ENCODE results near the gene ZBTB20.
A peak's percentile ranks its signal among the peaks of the same experiment; 100 is the strongest.

Gene ZBTB20

DNA sequence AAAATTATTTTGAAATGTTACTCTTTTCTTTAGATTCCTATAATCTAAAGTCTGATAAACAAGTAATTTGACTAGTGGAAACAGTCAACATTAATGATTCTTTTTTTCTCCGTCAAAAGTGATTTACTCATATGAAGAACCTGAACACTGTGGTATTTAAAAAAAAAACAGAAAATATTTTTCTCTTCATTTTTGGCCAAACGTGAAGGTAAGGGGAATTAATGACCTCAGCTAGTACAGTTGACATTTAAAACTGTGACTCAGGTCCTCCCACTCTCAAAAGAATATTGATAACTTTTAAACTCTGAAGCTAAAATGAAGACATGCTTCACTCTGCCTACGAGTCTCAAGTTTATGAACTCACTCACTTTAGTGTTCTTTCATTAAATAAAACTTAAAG, 818.7 kb downstream of the ZBTB20 start:
- ATAC-seq: peak; percentile 20
- no peak for DNase-seq

DNA sequence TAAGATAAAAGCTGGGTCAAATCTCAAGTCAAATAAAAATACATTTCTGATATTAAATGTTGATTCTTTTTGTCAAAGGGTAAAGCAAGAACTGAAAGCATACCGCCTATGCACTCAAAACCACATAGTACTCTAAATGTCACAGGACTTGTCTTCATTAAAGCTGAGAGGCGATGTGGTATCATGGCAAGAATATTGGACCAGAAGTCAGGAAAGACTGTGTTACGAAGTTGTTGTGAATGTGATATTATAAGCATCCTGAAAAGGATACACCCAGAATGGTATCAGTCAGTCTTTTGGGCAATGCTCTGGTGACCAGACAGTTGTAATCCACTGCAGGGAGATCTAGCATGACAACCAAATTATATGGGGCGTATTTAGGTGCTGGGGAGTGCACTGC, 819.4 kb downstream of the ZBTB20 start:
- peak; percentile 53 for ATAC-seq
- DNase-seq: no peak

DNA sequence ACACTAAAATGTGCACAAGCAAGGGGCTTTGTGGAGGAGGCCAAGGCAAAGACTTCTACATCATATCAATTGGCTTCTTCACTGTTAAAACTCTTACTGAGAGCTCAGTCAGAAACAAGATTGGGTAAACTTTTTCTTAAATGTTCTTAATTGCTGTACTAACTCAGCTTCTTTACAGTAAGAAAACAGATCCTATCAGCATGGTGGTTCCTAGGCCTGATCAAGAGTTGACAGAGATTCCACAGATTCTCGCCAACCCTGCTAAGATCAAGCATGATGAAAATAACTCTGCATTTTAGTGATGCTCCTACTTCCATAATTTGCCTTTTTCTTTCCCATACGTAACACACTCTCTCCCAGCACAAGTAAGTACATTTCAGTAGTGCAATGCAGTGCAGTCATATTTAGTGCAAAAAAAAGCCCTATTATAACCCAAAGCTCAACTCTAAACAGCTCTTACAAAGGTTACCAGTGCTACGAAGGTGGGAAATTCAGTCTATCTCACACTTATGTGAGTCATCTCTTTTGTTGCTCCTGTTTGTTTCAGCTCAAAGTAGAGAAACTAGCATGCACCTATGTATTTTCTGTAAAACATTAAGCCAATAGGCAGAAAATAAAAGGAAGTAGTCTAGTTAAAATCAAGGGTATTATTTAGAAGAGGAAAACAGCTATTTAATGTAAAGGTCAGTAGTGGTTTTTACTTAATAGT, 823.4 kb downstream of the ZBTB20 start:
- peak; percentile 75 for ATAC-seq
- no peak for DNase-seq

DNA sequence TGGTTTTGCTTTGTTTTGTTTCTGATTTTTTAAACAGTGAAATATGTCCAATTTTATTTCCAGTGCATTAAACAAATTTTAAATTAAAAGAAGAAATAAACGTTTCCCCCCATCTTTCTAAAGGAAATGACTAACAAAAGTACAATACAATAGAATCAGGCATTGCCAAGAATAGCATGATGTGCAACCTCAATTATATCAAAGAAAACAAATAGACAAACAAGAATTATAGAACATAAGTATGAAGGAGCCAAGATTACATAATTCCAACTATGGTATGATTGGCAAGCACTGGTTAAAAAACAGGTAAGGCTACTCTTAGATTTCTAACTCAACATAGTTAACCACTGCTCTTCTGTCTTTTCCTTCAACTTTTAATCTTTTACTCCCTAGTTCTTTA, 826.8 kb downstream of the ZBTB20 start:
- no peak for ATAC-seq
- no peak for DNase-seq

DNA sequence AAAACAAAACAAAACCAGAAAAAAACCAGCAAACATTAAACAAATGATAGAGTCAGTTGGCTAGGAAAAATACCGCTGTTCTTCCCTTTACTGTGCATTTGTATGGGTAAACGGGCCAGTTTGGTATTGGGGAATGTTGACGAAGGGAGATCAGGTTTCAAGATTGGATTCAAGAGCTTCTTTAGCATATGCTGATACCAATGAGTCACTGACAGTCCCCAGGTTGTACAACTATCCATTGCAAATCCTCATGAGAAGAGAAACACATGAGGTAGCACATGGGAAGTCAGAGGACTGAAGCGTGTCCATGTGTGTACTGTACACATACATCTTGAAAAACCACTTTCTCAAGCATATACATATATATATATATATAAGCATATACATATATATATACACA, 827.6 kb downstream of the ZBTB20 start:
- DNase-seq: no peak

DNA sequence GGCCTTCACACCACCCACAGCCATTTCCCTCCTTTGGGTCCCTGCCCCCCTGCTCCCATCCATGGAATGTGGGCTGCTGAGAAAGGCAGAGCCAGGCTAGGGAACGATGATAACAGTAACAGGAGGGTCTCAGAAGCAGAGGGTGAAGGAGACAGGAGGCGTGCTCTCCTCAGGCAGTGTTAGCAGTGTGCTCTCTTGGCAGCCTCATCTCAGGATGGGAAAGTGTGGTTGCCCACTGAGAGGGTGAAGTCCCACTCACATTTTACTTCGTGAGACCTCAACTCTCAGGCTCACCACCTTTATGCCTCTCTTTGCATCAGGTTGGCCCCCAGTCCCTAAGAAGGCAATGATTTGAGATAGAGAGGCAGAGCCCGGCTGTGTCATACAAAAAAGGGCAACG, 828.8 kb downstream of the ZBTB20 start:
- ATAC-seq: peak; percentile 85
- DNase-seq: peak; percentile 47

More for the DNA sequence above, 827.6 kb downstream of the ZBTB20 start:
- no peak for ATAC-seq

DNA sequence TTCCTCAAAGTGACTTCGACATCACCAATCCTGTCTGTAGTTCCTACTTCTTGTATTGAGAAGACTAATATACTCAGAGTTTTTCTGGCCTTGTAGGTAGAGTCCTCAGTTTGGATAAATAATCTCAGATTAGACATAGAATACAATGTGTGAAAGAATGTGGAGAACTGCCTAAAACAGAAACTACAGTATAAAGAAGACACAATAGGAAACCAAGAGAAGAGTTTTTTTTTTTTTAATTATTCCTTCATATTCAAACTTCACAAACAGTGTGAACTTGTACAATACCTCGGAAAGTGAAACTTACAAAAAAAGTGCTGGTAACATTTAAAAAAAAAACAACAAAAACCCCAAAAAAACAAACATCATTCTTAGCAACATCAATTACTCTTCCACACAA, 832.8 kb downstream of the ZBTB20 start:
- DNase-seq (no peak), ATAC-seq (no peak)

DNA sequence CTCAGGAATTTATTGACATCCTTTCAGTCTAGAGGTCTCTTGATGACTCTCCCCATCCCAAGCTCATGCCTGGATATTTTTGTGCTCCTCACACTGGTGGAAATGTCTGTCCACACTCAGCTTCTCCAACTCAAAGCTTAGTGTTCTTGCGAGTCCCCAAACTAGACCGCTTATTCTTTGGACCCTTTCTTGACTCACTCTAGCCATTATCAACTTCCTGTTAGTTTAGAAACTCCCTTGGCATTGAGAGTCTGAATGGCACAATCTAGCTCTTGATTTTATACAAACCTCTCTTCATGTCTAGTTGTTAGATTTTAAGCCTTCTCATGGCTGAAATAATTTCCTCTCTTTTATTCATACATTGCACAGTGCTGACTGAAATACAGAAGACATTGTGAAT, 833.7 kb downstream of the ZBTB20 start:
- no peak for ATAC-seq
- DNase-seq: no peak

DNA sequence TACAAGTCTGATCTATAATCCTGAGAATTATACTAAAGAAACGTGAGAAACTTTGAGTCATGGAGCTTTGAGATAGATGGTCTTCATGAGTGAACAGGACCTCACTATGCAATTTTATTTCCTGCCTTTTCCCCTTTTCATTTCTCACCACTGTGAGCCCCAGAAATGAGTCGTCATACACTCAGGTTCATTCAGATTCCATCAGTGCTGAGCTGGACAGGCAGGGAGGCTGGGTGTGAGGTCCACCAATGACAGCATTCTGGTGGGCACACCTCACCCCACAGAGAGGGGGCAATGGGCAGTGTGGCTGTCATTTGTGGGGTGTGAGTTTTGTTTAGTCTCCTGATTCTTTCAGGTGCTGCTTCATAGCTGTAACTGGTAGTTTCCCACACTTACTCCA, 836.4 kb downstream of the ZBTB20 start:
- DNase-seq: peak; percentile 42
- peak; percentile 78 for ATAC-seq

DNA sequence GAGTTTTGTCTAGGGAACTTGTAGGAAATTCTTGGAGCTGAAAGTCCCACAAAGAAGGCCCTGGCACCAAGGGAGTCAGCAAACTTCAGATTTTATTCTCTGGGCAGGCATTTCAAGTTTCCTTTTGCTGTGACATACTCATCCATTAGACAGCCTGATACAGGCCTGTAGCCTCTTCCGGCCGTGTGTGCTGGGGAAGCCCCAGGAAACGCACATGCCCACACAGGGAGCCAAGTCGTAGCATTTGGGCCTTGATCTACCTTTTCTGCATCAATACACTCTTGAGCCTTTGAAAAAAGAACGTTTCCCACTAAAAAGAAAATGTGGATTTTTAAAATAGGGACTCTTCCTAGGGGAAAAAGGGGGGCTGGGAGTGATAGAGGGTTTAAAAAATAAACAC, 838.3 kb downstream of the ZBTB20 start:
- ATAC-seq (peak; percentile 75), DNase-seq (peak; percentile 53)

DNA sequence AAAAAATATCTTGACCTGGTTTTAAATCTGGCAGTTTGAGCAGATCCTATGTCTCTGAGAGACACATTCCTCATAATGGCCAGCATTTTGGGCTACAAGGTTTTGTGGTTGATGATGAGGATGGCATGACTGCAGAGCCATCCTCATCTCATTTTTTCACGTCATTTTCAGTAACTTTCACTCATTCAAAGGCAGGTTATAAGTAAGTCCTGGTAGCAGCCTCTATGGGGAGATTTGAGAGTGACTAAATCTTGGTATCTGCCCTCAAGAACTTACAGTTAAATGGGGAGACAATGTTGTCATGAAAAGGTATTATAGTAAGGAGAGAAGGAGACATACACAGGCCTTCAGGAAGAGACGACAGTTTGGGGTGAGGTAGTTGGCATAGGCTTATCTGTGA, 838.7 kb downstream of the ZBTB20 start:
- ATAC-seq (peak; percentile 9), DNase-seq (no peak)

DNA sequence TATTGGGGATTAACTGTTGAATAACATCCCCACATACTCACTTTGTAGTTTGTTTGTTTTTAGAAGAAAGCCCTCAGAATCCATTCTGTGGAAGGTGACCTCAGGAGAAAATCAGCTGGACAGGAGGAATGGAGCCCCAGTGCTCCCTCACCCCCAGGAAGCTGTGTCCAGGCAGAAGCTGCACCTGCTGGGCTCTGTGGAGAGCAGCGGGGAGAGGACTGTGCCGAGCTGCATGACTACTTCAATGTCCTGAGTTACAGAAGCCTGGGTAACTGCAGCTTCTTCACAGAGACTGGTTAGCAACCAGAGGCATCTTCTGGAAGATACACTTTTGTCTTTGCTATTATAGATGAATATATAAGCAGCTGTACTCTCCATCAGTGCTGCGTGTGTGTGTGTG, 839.3 kb downstream of the ZBTB20 start:
- DNase-seq (no peak), ATAC-seq (no peak)

DNA sequence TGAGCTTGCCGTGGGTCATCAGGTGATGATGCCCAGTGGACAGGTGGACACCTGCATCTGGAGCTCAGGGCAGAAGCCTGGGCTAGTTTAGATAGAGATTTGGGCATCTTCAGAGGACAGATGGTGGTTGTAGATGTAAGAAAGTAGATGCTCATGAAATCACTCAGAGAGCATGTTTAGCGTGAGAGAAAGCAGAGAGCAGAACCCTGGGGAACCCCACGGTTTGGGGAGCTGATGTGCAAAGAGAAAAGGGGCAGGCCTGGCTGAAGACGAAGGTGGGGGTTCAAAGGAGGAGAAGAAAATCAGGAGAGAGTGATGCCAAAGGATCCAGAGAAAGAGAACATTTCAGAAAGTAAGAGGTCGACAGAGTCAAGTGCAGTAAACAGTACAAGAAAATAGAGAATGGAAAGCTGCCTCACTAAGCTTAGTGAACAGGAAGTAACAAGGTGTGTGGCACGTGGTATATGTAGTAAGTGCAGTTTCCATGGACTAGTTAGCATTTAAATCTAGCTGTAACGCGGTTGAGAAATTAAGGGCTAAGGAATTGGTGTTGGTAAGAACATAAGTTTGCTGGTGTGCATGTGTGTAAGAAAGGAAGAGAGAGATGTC, 839.8 kb downstream of the ZBTB20 start:
- ATAC-seq: no peak
- no peak for DNase-seq

DNA sequence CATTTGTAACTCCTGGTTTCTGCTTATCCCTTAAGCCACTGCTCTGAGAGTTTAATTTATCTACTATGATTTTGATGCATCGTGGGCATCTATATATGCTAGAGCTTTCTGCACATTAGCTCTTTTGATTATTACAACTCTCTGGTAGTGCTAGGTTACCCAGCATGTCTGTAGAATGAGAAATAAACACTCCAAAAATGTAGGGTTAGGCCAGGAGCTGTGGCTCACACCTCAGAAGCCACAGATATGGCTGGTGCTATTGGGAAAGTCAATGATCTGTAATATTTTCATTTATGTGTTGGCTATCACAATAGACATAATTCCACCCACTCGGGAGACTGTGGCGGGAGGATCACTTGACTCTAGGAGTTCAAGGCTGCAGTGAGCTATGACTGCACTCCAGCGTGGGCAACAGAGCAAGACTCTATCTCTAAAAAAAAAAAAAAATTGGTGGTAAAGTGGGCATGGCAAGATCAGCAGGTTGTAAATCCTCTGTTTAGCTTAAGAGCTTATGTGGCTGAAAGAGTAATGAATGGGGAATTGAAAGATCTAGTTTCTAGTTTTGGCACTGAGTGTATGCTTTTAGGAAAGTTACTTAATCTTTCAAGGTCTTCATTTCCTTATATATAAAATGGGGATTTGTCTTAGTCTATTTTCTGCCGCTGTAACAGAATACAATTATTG, 847.0 kb downstream of the ZBTB20 start:
- DNase-seq (no peak), ATAC-seq (no peak)

DNA sequence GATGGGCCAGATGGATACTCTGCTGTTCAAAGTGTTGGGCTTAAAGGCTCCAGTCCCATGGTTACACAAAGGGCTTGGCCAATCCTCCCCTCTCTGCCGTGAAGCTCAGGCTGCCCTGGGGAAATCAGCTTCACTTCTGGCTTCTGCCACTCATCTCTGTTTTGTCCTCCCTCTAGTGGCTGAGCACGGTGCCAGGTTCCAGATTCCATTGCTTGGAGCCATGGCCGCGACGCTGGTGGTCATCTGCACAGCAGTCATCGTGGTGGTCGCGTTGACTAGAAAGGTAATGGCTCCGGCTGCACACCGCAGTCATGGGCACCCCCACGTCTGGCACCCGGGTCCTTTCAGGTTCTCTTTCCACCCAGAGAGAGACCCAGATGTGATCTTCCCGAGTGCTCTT, 847.7 kb downstream of the ZBTB20 start:
- ATAC-seq (peak; percentile 64), DNase-seq (peak; percentile 43)

DNA sequence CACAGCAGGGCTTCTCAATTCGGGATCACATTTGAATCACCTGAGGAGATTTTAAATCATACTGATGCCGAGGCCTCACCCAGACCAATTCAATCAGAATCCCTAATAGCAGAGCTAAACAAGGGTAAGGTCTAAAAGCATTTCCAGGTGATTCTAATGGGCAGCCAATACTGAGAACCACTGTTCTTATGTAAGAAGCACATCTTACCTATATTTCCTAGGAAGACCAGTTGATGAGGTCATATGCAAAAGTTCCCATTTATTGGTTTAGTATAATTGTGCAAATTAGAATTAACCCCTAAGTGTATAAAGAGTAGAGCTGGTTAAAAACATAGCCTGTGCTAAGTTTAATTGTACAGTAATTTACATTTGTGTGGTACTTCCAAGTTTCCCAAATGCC, 851.1 kb downstream of the ZBTB20 start:
- no peak for DNase-seq
- no peak for ATAC-seq

DNA sequence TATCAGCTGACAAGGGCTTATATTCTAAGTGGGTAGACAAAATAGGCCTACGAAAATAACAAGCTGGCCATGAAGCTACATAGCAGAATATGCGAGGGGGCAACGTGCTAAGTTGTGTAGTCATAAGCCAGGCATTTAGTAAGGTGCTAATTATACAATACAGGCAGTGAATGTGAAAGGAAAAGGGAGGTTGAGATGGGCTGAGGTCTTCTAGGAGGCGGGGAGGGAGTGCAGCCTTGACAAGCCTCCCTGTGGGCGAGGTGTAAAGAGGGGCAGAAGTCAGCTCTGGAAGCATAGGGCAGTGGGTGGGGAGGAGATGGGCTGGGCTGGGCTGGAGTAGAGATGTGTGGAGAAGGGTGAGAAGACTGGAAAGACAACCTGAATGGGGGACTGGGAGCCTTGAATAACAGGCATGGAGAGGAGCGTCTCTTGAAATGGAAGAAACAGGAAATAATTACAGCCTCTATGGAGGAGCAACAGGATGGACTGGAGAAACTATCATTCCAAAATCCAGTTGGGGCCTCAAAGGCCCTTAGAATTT, 852.1 kb downstream of the ZBTB20 start:
- ATAC-seq: peak; percentile 2

DNA sequence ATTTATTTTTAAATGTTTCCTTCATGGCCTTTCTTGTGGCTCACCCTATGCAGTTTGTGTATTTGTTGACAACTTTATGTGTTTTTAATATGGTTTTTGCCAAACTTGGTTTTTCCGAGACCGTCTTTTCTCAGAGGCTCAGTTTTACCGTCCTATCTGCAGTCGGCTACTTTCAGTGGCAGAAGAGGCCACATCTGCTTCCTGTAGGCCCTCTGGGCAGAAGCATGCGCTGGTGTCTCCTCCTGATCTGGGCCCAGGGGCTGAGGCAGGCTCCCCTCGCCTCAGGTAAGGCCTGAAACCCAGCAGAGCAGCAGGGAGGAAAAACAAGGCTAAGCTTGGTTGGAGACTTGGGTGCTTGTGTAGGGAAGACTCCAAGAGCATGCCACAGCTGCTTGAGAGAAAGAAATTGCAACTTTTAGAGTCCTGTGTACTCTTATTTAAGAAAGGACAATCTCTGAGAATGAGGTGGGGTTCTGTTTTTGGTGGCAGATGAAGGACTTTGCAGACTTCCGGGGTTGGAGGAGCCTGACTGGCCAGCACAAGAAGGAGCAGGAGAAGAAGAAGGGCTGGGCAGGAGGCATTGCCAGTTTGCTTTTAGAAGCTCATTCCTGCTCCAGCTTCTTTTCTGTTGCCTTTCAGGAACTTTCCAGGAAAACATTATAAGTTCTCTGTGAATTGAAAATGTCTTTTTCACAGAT, 853.1 kb downstream of the ZBTB20 start, which contains the start of gene TIGIT:
Gene TIGIT, plus strand, starts transcription at position 191 of the 698 bp plus-strand sequence. Its CDS starts 34 bp downstream, at position 225.
- no peak for ATAC-seq

More for the DNA sequence above, 852.1 kb downstream of the ZBTB20 start:
- DNase-seq: no peak

DNA sequence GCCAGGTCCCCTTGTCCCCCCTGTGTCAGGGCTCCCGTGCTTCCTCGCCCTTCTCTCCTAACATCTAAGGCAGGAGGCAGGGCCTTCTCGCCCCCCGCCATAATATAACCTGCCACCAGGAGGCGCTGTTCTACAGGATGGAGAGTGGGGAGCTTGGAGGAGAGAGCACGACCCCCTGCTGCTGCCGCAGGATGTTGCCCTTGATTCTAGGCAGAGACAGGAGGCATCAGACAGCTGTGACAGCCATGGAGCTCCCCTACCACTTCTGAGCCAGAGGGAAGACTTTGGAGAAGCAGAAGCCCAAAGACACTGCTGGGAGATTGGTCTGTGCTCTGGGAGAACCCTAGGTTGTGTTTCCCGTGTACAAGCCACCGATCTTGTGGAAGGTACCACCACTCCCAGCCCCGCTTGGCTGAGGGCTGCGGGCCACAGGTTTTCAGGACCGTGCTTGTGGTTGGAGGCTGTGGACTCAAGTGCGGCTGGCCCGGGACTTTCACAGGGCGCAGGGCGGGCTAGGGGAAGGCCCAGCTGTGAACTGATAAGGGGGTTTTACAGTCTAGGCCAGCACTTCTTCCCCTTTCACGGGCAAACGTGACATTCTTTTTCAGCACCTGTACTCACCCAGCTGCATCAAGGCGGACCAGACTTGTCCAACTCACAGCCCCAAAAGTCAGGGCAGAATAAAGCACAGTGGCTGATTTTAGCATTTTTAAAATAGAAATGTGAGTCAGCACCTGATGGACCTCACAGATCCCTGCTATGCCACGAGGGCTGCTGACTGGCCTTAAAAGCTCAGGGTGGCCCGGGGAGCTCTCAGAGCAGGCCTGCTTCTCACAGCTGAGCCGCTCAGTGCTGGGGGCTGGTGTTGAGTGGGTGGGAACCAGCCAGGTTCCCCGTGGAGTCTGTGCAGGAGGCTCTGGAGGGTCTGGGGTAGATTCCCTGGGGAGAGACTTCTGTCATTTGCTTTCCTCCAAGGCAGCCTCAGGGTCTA, 855.9 kb downstream of the ZBTB20 start:
- peak; percentile 83 for ATAC-seq

More for the DNA sequence above, 853.1 kb downstream of the ZBTB20 start, which contains the start of gene TIGIT:
- no peak for DNase-seq

DNA sequence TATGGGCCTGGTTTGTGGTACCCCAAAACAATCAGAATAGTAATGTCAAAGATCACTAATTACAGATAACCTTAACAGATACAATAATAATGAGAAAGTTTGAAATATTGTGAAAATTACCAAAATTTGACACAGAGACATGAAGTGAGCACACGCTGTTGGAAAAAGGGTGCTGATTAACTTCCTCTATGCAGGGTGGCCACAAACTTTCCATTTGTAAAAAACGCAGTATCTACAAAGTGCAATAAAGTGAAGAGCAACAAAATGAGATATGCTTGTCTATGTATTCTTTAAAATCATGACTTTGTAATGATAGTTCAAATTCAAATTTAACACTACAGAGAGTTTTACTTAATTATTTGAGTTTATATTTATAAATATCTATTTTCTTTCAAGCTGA, 860.8 kb downstream of the ZBTB20 start:
- ATAC-seq (no peak), DNase-seq (no peak)

More for the DNA sequence above, 855.9 kb downstream of the ZBTB20 start:
- peak; percentile 98 for DNase-seq

DNA sequence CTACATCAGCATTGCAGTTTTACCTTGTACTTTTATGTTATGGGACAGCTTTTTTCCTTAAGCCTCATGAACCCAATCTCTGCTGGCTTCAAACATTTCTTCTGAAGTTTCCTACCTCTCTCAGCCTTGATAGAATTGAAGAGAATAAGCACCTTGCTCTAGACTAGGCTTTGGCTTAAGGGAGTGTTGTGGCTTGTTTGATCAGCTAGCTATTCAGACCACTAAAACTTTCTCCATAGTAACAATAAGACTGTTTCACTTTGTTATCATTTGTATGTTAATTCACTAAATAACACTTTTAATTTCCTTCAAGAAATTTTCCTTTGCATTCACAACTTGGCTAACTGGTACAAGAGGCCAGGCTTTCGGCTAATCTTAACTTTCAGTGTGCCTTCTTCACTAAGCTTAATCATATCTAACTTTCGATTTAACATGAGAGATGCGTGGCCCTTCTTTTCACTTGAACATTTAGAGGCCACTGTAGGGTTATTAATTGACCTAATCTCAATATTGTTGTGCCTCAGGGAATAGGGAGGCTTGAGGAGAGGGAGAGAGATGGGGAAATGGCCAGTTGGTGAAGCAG, 861.3 kb downstream of the ZBTB20 start:
- ATAC-seq: peak; percentile 66
- DNase-seq: no peak

All from stimulated activated naive CD8-positive, alpha-beta T cell treated with anti-CD3 and anti-CD28 coated beads, Interleukin-15, Interleukin-2, amounts not matched to agents 100 U/mL and 50 U/mL, for 24 hours (primary cell).